HT1080 (cell line): ENCODE data around the gene EPHB3. TPM values are rescaled to one million over a fixed set of nuclear protein-coding genes. Genes with fewer than 3 reads are reported as not detected.
"Not testable (repeated sequence)": the region's sequence is repeated elsewhere in the genome, so short reads cannot be mapped to it uniquely, and the experiment has no call there.

Experiments used
- DNase-seq: peaks from one replicate; pipeline ENCODE4 v3.0.0-alpha.2; 2015; ENCODE audit warnings: low read depth
- total RNA-seq: library from RNA; depleted of rRNA; stranded (reverse); fragments of >200 nt; shearing (Covaris generic); gene quantifications from 2 replicates; pipeline ENCODE4 v1.2.3, GENCODE V29; 2014; rRNA removed

EPHB3 gene
- total RNA-seq, 1 experiment from 2014 or later: 1.00 TPM

DNA sequence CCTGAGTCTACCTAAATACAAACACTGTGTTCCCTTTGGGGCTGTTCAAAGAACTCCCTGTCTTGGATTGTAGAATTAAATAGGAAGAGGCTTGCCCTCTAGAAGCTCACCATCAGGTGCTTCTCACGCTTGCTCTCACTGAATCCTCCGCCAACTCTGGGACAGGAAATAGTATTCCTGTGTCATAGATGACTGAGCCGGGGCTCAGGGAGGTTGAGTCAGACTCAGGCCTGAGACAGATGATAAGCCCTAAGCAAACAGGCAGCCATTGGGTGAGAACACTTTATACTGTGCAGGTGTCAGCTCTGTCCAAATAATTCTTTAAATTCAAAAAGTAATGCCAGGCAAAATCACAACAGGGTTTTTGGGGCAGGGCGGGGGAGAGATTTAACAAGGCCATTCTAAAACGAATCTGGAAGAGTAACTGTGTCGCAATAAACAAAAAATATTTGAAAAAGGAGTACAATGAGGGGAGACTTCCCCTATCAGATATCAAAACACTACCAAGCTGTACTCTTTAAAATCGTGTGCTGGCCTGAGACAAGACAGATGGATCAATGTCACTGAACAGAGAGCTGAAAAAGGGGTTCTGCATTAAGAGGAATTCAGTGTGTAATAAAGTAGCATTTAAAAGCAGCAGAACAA, 59.0 kb downstream of the EPHB3 start:
- DNase-seq: peak; percentile 80

DNA sequence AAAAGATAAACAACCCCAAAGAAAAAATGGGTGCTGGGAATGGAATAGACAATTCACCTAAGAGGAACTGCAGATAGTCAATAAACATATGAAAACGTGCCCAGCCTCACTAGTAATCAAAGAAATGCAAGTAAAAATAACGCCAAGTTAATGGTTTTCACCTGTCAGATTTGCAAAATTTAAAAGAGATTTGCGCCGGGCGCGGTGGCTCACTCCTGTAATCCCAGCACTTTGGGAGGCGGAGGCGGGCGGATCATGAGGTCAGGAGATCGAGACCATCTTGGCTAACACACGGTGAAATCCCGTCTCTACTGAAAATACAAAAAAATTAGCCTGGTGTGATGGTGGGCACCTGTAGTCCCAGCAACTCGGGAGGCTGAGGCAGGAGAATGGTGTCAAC, 60.6 kb downstream of the EPHB3 start:
- DNase-seq: not testable (repeated sequence)

DNA sequence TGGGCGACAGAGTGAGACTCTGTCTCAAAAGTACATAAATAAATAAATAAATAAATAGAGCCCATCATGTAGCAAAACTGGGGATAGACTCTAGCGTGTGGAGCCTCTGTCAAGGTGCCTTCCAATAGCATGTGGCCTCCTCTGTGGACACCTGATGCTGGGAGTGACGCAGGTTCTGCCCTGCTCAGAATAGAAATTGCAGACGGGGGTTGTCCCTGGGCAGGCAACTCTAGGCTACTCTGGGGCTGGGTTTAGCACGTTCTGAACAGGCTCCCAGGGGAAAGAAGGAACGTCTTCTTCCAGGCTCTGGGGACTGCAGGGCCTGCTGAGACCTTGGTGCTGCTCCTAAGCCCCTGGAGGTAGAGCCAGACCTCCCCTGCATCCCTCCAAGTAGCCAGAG, 65.3 kb downstream of the EPHB3 start:
- DNase-seq: no peak

DNA sequence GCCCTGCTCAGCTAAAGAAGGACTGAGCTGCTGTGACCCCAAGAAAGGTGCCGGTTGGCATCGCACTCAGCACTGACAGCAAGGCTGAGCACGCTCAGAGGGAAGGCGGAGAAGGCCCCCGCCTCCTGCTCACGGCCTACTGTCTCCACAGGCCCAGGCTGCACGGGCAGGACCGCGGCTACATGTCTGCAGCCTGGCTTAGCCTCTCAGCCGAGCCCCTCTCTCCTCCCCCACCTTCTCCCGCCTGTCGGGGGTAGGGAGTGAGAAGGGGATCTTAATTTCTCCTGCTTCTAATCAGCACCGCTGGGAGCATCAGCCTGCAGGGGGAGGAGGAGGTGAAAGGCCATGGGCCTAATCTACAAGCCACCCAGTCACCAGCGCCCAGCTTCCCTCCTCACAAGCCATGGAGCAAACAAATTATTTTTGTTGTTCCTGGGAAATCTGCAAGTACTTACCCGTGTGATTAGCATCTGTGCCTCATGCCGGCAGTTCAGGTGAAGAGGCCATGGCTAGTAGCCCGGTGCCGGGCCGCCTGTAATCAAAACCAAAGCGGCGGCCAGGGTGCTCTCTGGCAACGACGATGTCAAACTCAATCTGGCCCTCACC, 68.1 kb downstream of the EPHB3 start:
- no peak for DNase-seq

DNA sequence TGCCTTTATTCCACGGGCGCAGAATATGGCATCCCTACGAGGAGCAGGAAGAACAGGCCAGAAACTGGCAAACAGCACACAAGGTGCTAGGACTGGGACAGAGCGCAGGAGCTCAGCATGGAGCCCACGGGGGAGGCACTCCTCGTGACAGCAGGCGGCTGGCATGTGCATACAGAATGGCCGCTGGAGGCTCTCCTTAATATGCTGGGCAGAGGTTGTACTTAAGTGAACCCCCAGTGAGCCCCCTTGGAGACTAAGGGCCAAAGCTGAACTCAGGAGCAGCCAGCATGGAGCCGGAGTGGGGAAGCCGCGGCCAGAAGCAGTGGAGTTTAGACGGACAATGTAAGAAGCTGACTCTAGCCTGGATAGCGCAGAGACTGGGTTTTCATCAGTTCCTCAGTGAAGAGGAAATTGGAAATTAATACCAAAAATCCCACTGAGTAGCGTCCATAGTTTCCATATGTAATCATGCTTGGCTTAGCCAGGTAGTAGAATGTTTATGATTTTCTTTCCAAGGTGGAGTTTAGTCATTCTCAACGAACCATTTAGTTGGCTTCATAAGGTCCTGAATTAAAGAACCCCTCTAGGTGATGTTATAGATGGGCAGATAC, 69.4 kb downstream of the EPHB3 start:
- DNase-seq: no peak

DNA sequence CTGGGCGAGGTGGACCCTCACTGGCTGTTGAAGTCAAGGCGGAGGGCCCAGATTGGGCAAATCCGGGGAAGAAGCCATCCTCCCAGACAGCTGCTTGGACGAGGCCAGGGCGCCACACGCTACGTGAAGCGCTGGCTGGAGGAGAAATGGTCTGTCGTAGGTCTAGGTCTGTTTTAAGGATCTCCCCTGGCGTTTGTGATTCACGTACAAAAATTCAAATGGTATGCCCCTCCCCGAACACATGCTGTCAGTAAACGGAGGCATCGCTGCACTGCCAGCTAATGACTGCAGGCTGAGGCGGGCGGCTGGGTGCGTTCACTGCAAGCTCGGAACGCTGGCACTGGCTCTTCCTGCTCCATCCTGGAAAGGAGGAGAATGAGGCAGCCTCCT, 69.9 kb downstream of the EPHB3 start:
- DNase-seq: no peak

Other genes with a start within 250 kb of the EPHB3 start
- gene EIF4G1, start 247.2 kb upstream of the EPHB3 start, total RNA-seq: 750 and 760 TPM in 2 replicates
- gene FAM131A, start 224.2 kb upstream of the EPHB3 start, total RNA-seq: 61.8 and 71.7 TPM in 2 replicates
- 13.9 and 21.1 TPM in 2 replicates for gene CLCN2, start 200.2 kb upstream of the EPHB3 start, total RNA-seq
- 327 and 330 TPM in 2 replicates for gene POLR2H, start 200.1 kb upstream of the EPHB3 start, total RNA-seq
- gene THPO, start 183.6 kb upstream of the EPHB3 start, total RNA-seq: not detected in 2 replicates
- gene CHRD, start 181.7 kb upstream of the EPHB3 start, total RNA-seq: 0.43 and 1.2 TPM in 2 replicates
- gene MAGEF1, start 150.3 kb downstream of the EPHB3 start, total RNA-seq: 56.1 and 76.3 TPM in 2 replicates